Measurements from ENCODE around the gene ZBTB8B.

GRCh38 chr1:32447469-32448185, 17.2 kb upstream of the ZBTB8B start:
- TF ChIP-seq EZH2 (IDR thresholded peaks at IDR 0.05): no peak
- TF ChIP-seq, protein P1, sequence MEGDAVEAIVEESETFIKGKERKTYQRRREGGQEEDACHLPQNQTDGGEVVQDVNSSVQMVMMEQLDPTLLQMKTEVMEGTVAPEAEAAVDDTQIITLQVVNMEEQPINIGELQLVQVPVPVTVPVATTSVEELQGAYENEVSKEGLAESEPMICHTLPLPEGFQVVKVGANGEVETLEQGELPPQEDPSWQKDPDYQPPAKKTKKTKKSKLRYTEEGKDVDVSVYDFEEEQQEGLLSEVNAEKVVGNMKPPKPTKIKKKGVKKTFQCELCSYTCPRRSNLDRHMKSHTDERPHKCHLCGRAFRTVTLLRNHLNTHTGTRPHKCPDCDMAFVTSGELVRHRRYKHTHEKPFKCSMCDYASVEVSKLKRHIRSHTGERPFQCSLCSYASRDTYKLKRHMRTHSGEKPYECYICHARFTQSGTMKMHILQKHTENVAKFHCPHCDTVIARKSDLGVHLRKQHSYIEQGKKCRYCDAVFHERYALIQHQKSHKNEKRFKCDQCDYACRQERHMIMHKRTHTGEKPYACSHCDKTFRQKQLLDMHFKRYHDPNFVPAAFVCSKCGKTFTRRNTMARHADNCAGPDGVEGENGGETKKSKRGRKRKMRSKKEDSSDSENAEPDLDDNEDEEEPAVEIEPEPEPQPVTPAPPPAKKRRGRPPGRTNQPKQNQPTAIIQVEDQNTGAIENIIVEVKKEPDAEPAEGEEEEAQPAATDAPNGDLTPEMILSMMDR (IDR thresholded peaks at IDR 0.05): no peak

All from neural progenitor cell (in vitro differentiated cells).